ENCODE data around the gene CTNNAL1.
A peak's percentile ranks its signal among the peaks of the same experiment; 100 is the strongest.
"Not testable (repeated sequence)": the region's sequence is repeated elsewhere in the genome, so short reads cannot be mapped to it uniquely, and the experiment has no call there.

The CTNNAL1 gene

GRCh38 chr9:108937561-108938305 is 75.6 kb downstream of the CTNNAL1 start:
- Histone ChIP-seq H3K27me3 (no peaks in the 10 kb centered on the region), H3K27ac (no peak overlapping the region), H3K4me2 (no peak overlapping the region), H3K4me1 (peaks cover 11% of the 10 kb centered on the region), H3K9ac (no peak overlapping the region), H3K36me3 (peaks cover 43% of the 10 kb centered on the region), H3K9me3 (no peaks in the 10 kb centered on the region), H3K4me3 (no peak overlapping the region), H4K20me1 (peaks cover 7% of the 10 kb centered on the region; the same call in 1 of the 2 replicates)
- no peak for TF ChIP-seq Cebpa-rat (IDR thresholded peaks at IDR 0.05)

GRCh38 chr9:108934323-108934893 is 78.9 kb downstream of the CTNNAL1 start, which contains the start of gene ABITRAM:
TSS of gene ABITRAM (plus strand) at chr9:108934400. CDS start at chr9:108934487, 87 bp downstream.
- peak within 1 kb of the TSS; percentile 88 for H3K4me2 ChIP-seq
- peaks cover 12% of the 10 kb centered on the region; the same call in 1 of the 2 replicates for H4K20me1 ChIP-seq
- peaks cover 25% of the 10 kb centered on the region for H3K36me3 ChIP-seq
- H3K27ac ChIP-seq: peak within 1 kb of the TSS; percentile 84
- peaks cover 21% of the 10 kb centered on the region for H3K4me1 ChIP-seq
- H3K9ac ChIP-seq: peak within 1 kb of the TSS; percentile 92
- peak within 1 kb of the TSS; percentile 94 for H3K4me3 ChIP-seq
- no peak for TF ChIP-seq Cebpa-rat (IDR thresholded peaks at IDR 0.05)
- H3K9me3 ChIP-seq: no peaks in the 10 kb centered on the region
- no peaks in the 10 kb centered on the region for H3K27me3 ChIP-seq

GRCh38 chr9:108933718-108934322 is 79.5 kb downstream of the CTNNAL1 start, which contains the start of gene ELP1:
TSS of gene ELP1 (minus strand) at chr9:108934124. CDS start at chr9:108931146, 2,978 bp downstream.
- Histone ChIP-seq H4K20me1 (peaks cover 12% of the 10 kb centered on the region; the same call in 1 of the 2 replicates), H3K9me3 (no peaks in the 10 kb centered on the region), H3K27me3 (no peaks in the 10 kb centered on the region), H3K9ac (peak within 1 kb of the TSS; percentile 92), H3K27ac (peak within 1 kb of the TSS; percentile 84), H3K4me2 (peak within 1 kb of the TSS; percentile 88), H3K4me3 (peak within 1 kb of the TSS; percentile 94), H3K36me3 (peaks cover 26% of the 10 kb centered on the region), H3K4me1 (peaks cover 21% of the 10 kb centered on the region)
- TF ChIP-seq Cebpa-rat (IDR thresholded peaks at IDR 0.05): no peak

GRCh38 chr9:108933231-108933717 is 80.0 kb downstream of the CTNNAL1 start:
- peaks cover 30% of the 10 kb centered on the region for H3K36me3 ChIP-seq
- no peak for TF ChIP-seq Cebpa-rat (IDR thresholded peaks at IDR 0.05)
- no peaks in the 10 kb centered on the region for H3K9me3 ChIP-seq
- H3K27ac ChIP-seq: peak overlapping the region; percentile 84
- H3K4me3 ChIP-seq: peak overlapping the region; percentile 94
- H3K4me1 ChIP-seq: peaks cover 21% of the 10 kb centered on the region
- no peaks in the 10 kb centered on the region for H3K27me3 ChIP-seq
- peak overlapping the region; percentile 92 for H3K9ac ChIP-seq
- H3K4me2 ChIP-seq: peak overlapping the region; percentile 81
- H4K20me1 ChIP-seq: peaks cover 11% of the 10 kb centered on the region; the same call in 1 of the 2 replicates

- Histone ChIP-seq H3K36me3 (peaks cover 69% of the 10 kb centered on the region), H3K4me1 (peaks cover 14% of the 10 kb centered on the region)
Measured at GRCh38 chr9:108928386-108928785, 84.9 kb downstream of the CTNNAL1 start.

GRCh38 chr9:108924466-108924865 is 88.8 kb downstream of the CTNNAL1 start:
- Histone ChIP-seq H3K27ac (no peak overlapping the region), H3K9ac (no peak overlapping the region), H3K4me2 (no peak overlapping the region), H3K9me3 (no peaks in the 10 kb centered on the region), H3K36me3 (peaks cover 96% of the 10 kb centered on the region), H3K4me3 (no peak overlapping the region), H4K20me1 (no peaks in the 10 kb centered on the region), H3K27me3 (no peaks in the 10 kb centered on the region), H3K4me1 (no peaks in the 10 kb centered on the region)
- no peak for TF ChIP-seq Cebpa-rat (IDR thresholded peaks at IDR 0.05)

More at GRCh38 chr9:108928386-108928785, 84.9 kb downstream of the CTNNAL1 start:
- no peaks in the 10 kb centered on the region for H3K27me3 ChIP-seq
- H4K20me1 ChIP-seq: 0 out of 2 replicates have a peak, but pooled peaks cover 7% of the 10 kb centered on the region
- H3K4me3 ChIP-seq: no peak overlapping the region
- no peak overlapping the region for H3K4me2 ChIP-seq
- no peak for TF ChIP-seq Cebpa-rat (IDR thresholded peaks at IDR 0.05)
- H3K27ac ChIP-seq: no peak overlapping the region
- no peaks in the 10 kb centered on the region for H3K9me3 ChIP-seq
- H3K9ac ChIP-seq: no peak overlapping the region

GRCh38 chr9:108921200-108921599 is 92.1 kb downstream of the CTNNAL1 start:
- Histone ChIP-seq H3K9me3 (no peaks in the 10 kb centered on the region), H3K9ac (no peak overlapping the region), H3K4me3 (no peak overlapping the region), H4K20me1 (no peaks in the 10 kb centered on the region), H3K27me3 (no peaks in the 10 kb centered on the region), H3K36me3 (peaks cover 89% of the 10 kb centered on the region), H3K4me2 (no peak overlapping the region), H3K27ac (no peak overlapping the region), H3K4me1 (no peaks in the 10 kb centered on the region)
- TF ChIP-seq Cebpa-rat (IDR thresholded peaks at IDR 0.05): no peak

GRCh38 chr9:108920401-108920800 is 92.9 kb downstream of the CTNNAL1 start:
- H3K36me3 ChIP-seq: peaks cover 87% of the 10 kb centered on the region

GRCh38 chr9:108919517-108919916 is 93.8 kb downstream of the CTNNAL1 start:
- TF ChIP-seq Cebpa-rat (IDR thresholded peaks at IDR 0.05): no peak
- Histone ChIP-seq H3K27ac (no peak overlapping the region), H3K27me3 (no peaks in the 10 kb centered on the region)

More at GRCh38 chr9:108920401-108920800, 92.9 kb downstream of the CTNNAL1 start:
- H3K27me3 ChIP-seq, H3K4me3 ChIP-seq, H3K9ac ChIP-seq, H3K9me3 ChIP-seq, H3K4me1 ChIP-seq, H4K20me1 ChIP-seq, H3K4me2 ChIP-seq, H3K27ac ChIP-seq: not testable (repeated sequence)

More at GRCh38 chr9:108919517-108919916, 93.8 kb downstream of the CTNNAL1 start:
- no peaks in the 10 kb centered on the region for H3K9me3 ChIP-seq
- no peaks in the 10 kb centered on the region for H4K20me1 ChIP-seq
- H3K9ac ChIP-seq: no peak overlapping the region
- H3K36me3 ChIP-seq: peaks cover 86% of the 10 kb centered on the region
- H3K4me1 ChIP-seq: no peaks in the 10 kb centered on the region
- H3K4me2 ChIP-seq: no peak overlapping the region
- no peak overlapping the region for H3K4me3 ChIP-seq

All from BLaER1 (cell line).